OCI-M1 (cell line): ENCODE data around the gene CABP4.

ENCODE experiments used
- DNase-seq: peaks from one replicate; lab custom pipeline; 2025; lab: John Stamatoyannopoulos, UW

The CABP4 gene

DNA sequence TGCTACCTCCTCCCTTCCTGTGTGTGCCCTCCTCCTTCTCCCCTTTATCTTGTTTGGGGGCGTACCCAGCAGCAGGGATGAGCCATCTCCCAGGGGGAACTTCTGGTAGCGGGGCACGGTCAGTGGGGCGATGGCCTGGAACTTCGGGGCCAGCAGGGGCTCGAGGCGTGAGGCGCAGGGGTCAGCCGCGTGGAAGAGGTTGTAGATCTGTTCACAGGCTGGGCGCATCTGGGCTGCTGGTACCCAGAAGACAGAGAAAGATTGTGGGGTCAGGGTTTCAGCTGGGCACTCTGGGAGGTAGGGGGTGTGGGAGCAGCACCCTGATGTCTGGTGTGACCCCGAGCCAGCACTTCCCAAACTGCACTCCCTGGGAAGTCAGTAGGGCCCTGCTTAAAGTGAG lies 41.0 kb downstream of the CABP4 start:
- no peak for DNase-seq

DNA sequence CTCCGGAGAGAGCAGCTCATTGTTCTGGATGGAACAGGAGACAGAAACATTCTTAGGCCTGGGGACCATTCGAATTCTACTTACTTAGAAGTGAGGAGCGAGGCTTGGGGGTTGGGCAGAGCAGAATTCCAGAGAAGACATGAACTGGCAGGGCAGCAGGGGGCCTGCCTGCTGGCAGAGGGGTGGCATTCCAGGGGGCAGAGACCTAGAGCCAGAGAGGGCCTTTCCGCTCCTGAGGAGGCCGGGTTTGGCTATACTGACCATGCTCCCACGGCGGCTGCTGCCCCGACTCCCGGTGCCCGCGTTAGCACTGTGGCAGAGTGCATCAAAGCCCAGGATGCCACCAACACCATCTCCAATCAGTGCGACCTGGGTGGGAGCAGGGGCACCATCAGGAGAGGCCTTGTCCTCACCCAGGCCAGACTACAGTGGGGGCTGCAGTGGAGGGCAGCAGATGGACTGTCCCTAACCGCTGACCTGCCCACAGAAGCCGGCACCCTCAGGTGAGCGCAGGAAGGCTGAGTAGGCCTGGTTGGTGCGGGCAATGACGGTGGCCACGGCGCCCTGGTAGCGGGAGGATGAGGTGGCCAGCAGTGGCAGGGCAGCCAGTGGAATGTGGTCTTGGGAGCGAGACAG lies 42.6 kb downstream of the CABP4 start:
- no peak for DNase-seq

DNA sequence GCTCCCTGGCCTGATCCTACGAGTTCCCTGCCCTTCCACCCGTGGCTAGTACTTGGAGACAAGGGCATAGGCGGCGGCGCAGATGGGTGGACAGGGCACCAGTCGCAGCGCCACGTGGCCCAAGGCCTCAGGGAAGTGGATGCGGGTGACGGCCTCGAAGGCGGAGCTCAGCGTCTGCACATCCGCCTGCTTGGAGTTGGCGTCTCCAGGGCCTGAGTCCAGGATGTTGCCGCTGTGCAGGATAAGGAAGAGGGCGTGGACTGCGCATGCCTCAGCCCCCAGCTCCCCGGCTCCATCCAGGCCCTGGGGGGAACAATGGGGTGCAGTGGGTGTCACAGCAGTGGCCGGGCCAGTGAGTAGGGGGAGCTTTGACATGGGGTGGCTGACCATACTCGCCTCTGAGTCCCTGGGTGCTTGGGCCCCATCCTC lies 43.4 kb downstream of the CABP4 start:
- DNase-seq: no peak

- DNase-seq: no peak
Measured at GRCh38 chr11:67499808-67500483, 44.8 kb downstream of the CABP4 start.

DNA sequence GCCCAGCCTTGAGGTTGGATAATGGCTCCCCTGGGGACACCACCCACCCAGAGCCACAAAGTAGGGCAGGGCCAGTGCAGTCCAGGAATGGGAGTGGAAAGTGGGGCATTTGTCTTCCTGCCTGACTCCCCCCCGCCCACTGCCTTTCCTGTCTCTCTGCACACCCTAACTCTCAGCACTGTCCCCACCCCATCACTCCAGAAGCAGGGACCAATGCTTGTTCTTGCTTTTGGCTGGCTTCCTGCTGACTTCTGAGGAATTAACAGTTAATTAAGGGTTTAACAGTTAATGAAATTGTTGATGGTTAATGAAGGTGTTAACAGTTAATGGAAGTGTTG lies 45.3 kb downstream of the CABP4 start:
- no peak for DNase-seq

DNA sequence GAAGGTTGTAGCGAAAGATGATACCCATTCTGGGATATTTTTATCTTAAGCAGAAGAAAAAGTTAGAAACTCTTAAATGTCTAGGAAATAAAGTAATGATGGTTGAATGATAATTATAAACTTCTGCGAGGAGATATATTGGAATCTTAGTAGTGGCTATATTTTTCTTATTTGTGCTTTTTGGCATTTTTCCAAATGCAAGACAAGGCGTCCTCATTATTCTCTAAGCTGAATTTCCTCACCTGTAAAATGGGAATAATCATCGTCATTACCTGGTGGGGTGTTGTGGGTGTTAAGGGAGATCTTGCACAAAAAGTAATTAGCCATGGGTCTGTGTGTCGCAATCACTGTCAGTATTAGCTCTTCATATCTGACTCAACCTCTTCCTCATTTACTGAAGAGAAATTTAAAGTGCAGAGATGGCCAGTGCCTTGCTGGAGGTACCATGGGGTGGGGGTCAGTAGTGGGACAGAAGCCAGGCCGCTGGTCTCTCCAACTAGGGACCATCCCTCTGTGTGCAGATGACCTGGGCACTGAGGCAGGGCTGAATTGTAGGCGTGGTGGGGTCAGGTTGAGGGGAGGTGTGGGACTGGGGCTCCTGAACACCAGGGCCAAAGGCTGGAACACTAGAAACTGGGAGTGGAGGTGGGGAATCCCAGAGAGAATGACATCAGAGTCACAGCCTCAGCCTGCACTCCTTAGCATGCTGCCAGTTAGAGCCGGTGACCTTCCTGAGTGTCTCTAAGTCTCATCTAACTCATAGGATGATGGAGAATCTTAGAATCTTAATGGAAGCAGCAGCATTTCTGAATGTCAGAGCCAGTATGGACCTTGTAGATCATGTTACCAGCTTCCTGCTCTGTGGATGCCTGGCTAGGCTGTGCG lies 45.9 kb downstream of the CABP4 start:
- peak; percentile 19 for DNase-seq

DNA sequence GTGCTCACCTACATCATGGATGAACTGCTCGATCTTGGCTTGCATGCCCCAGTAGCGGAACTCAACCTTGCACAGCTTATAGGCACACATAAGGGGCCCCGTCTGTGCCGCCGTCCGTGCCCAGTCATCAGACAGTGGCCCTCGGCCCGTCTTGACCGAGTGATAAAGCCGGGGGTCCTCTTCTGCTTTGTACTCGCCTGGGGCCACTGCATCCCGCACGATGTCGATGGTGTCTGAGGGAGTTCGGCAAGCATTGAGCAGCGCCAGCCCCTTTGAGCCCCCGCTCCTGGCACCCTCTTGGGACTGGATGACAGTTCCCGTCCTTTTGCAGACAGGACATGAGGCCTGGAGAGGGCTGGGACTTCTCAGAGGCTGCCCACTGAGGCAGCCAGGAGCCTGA lies 46.7 kb downstream of the CABP4 start:
- DNase-seq: no peak

DNA sequence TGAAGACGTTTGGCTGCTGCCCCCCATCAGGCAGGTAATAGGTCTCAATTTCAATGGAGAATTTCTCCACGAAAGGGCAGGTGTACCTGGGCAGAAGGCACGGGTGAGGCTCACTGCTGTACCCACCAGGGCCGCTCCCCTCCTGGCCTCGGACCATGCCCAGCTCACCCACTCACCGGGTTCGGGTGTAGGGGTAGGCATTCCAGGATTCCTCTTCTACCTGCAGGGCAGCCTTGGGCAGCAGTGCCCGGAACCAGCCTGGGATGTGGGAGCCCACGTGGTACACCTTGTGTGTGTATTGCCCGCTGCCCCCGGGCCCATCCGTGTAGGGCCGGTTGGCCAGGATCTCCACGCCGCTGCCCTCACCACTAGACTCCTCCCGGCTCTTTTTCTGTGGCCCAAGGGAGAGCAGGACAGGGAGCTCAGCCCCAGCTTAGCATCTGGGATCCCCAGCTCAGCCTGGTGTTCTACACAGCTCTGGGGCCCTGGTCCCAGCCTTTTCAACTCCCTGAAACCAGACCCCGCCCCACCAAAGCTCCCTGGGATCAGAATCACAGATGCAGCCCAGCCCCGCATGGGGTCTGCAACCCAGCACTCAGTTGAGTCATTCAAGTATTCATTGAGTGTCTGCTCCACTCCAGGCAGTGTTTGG lies 47.3 kb downstream of the CABP4 start:
- no peak for DNase-seq

DNA sequence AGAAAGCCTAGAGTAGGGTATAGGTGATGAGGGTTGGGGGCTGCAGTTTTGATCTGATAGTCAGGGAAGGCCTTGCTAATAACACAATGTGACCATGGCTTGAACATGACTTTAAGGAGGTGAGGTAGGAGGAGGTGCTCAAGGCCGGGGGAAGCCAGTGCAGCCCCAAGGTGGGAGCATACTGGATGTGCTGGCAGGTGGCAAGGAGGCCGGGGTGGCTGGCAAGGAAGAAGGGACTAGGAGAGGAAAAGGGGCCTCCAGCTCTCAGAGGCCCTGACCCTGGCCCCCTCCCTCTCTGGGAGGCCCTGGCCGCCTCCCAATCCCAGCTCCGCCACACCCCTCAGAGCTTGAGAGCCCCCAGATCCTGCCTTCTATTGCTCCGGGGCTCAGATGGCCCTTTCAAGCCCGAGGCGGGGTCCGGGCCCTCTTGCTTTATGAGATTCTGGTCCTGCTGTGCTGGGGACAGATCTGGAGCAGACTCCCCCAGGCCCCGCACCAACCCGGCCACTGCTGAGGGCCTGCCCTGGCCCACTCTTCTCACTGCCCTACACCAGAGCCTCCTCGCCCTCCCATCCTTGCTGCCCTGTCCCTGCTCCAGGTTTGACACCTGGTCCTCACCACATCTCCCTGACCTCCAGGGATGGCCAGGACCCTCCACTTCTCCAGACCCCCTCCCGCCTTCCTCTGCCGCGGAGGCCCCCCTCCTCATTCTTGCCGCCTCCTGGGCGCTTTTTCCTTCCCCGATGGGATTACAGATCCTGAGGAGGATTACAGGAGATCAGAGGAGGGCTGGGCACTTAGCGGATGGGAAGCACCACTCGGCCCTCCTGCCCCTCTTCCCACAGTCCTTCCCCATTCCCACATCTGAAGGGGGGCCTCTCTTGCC lies 48.2 kb downstream of the CABP4 start:
- DNase-seq: no peak

GRCh38 chr11:67504005-67504949 lies 49.1 kb downstream of the CABP4 start:
- DNase-seq: no peak

DNA sequence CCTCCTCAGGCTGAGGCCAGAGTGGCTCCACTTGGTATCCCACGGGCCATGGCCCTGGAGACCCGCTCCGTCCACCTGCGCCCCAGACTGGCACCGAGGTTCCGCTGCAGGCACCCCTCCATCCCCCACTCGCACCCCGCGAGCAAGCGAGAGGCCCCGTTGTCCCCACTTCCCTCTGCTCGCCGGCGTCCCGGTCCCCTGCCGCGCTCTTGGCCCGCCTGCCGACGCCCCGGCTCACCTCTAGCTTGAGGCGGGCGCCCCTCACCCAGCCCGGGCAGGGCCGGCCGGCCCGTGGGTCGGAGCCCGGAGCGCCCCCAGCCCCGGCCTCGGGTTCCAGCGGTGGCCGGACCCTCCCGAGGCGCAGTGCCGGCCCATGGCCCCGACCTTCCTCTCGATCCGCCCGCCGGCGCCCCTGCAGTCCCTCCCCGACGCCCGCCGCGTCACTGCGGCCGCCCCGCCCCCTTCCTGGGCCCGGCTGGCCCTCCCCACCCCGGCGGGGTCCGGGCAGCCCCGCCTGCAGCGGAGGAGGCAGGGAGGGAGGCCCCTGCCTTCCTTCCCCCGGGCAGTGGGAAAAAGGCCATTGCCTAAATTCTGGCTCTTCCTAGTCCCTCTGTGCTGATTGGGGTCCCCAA lies 49.9 kb downstream of the CABP4 start, which contains the start of gene PITPNM1:
Gene PITPNM1, minus strand, starts transcription at position 414 of the 632 bp plus-strand sequence. CDS start 1,183 bp downstream, outside the sequence.
- DNase-seq: peak; percentile 79

DNA sequence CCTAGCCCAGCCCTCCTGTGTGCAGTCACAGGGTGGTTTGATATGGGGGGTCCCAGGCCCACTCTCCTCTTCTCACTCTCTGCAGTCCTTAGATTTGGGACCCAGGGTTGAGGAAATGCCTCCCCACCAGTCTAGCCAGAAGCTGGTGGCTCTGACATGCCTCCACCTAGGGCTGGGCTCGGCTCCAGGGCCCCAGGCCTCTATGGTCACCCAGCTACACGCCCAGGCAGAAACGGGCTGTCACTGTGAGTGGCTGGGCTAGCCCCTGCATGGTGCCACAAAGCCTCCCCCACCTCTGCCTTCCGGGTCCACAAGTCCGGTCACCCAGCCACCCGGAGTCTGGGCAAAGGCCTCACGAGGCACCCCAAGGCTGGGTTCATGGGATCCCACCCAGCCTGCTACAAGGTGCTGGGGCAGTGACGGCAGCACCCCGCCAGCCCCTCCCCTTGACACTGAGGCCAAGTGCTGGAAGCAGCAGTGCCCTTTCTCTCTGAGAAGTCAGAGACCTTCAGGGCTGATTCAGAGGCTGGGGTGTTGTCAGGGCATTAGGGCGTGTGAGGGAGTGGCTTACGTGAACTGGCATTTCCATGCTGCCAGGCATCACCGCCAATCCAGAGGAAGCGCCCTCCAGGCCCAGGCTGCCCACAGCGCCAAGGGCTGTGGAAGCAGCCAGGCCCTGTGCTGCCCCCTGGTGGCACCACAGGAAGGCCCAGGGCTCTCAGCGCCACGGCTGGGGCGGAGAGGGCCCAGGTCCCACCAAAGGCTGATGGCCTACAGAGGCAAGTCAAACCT lies 50.6 kb downstream of the CABP4 start:
- peak; percentile 91 for DNase-seq

DNA sequence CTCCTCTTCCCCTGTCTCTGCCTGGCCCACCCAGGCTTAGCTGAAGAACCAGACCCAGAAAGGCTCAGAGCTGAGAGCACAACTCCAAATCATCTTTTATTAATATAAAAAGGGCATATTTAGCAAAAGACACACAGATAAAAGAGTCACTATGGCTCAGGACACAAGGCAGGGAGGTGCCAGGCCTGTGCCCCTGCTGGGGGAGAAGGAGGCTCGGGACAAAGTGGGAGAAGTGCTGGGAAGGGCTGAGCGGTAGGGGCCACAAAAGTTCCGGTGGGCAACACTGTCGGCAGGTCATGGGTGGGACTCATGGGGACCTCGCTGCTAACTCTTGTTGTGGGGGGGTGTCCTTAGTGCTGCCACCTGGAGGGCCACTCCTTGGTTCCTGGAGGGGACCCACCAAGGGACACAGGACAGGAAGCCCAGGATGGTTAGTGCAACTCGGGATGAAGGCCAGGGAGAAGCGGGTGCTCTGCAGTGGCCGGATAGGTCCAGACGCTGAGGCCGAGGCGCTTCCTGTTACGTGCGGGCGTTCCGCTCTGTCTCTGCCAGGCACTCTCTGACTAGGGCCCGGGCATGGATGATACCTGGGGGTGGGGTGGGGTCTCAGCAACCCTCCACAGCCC lies 51.4 kb downstream of the CABP4 start:
- DNase-seq: no peak

DNA sequence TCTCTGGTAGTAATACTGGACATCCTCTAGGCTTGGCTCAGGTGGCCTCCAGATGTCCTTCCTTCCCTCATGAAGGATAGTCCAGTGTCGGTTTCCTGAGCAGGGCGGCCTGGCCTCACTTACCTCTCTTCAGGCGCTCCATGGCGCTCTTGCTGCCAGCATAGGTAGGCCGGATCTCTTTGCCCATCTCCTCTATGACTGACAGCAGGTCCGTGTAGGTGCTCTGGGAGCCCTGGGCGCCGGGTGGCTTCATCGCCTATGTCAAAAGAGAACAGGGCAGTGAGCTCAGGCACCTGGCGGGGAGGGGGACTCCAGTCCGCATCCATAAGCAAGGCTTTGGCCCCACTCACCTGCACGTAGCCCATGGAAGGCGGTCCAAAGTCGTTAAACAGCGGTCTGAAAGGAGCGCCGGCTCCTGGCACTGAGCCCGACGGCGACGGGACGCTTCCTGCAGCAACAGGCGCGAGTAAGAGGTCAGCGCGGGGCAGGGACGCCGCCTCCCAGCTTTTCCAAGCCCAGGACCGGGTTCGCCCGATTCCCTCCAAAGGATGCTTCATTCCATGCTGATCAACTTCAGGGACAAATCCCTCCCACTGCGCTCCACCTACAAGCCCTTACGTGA lies 52.2 kb downstream of the CABP4 start:
- DNase-seq: no peak

- peak; percentile 99 for DNase-seq
Measured at GRCh38 chr11:67507864-67508485, 52.8 kb downstream of the CABP4 start, which contains the start of gene CDK2AP2. CDK2AP2 (minus strand) TSS chr11:67508162; CDS start chr11:67508082, 80 bp downstream.

- DNase-seq: peak; percentile 96
Measured at GRCh38 chr11:67508486-67509121, 53.5 kb downstream of the CABP4 start.

DNA sequence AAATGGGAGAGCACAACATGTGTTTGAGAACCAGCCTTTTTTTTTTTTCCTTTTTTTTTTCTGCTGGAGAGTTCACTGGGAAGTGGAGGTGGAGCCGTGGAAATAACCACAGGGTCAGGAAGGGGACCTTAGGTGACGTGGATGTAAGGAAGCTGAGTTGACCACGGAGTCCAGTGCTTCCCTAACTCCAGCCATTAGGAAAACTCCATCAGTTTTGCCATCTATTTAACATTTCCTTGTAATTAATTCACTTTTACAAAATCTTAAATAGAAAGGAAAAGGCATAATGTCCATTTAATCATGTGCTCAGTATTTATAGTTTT lies 54.8 kb downstream of the CABP4 start:
- no peak for DNase-seq
